ENCODE results near the gene CELA2B.
"Not testable (repeated sequence)": the region's sequence is repeated elsewhere in the genome, so short reads cannot be mapped to it uniquely, and the experiment has no call there.

The CELA2B gene

DNA sequence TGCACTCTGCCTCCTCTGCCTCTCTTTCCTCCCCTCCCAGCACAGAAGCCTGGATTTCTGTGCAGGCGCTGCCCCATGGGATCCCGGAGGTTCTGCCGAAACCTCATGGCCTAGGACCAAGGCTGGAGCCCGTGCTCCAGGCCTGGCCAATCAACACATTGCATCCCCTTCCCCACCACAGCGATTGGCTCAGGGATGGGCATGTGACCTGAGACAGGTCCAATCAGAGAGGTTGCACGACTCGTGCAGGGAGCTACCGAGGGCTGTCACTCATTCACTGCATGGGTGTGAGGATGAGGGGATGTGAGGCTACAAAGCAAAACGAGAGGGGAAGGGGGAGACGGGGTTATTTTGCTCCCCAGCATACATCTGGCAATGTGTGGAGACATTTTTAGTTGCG is 3.3 kb upstream of the CELA2B start:
- Histone ChIP-seq H3K4me1 (ENCODE audit: control insufficient read depth, insufficient read depth, low read length) (no peaks in the 10 kb centered on the region), H3K36me3 (ENCODE audit: insufficient read depth, low read length) (no peaks in the 10 kb centered on the region), H3K27me3 (ENCODE audit: control insufficient read depth, insufficient read depth, low read length) (peaks cover 6% of the 10 kb centered on the region), H3K4me2 (ENCODE audit: low read length) (no peak overlapping the region), H3K4me3 (ENCODE audit: low read length) (no peak overlapping the region), H3K9ac (ENCODE audit: low read depth, low read length) (no peak overlapping the region), H3K9me3 (replicated peaks; ENCODE audit: low read length) (no peaks in the 10 kb centered on the region)

DNA sequence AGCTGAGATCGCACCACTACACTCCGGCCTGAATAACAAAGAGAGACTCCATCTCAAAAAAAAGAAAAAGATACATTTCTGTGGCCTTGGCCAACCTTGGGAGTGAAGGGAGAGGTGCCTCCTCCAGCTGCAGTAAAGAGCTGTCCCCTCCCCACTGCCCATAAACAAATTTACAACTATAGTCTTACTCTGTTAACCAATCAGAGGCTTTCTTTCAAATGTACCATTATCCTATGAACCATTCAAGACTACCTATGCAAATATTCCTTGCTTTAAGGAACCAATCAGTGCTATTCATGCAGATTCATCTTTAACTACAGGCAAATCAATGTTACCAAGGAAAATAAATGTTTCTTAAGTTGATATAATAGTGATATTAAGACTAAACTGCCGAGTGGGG is 1.0 kb downstream of the CELA2B start:
- H3K4me1 ChIP-seq (ENCODE audit: control insufficient read depth, insufficient read depth, low read length), result no peaks in the 10 kb centered on the region
- no peak overlapping the region for H3K4me2 ChIP-seq (ENCODE audit: low read length)
- no peak overlapping the region for H3K4me3 ChIP-seq (ENCODE audit: low read length)
- no peak overlapping the region for H3K9ac ChIP-seq (ENCODE audit: low read depth, low read length)
- H3K9me3 ChIP-seq (replicated peaks; ENCODE audit: low read length), result no peaks in the 10 kb centered on the region
- H3K27me3 ChIP-seq (ENCODE audit: control insufficient read depth, insufficient read depth, low read length), result no peaks in the 10 kb centered on the region
- H3K36me3 ChIP-seq (ENCODE audit: insufficient read depth, low read length), result no peaks in the 10 kb centered on the region

DNA sequence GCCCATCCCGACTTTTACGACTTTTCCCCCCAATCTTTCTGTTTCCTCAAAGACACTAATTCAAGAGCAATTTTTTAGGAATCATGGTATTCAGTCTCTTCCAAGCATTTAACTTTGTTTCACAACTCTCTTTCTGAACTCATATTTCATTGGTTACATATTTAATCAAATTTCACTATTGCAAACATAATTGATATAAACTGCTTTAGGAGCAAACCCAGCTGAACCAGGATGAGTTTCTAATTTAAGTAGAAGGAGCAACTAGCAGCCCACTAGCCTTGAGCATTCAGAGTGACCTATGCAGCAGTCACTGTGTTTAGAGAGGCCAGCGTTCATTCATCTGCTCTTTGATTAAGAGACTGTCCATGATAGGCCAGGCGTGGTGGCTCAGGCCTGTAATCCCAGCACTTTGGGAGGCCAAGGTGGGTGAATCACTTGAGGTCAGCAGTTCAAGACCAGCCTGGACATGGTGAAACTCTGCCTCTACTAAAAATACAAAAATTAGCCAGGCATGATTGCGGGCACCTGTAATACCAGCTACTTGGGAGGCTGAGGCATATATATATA is 1.8 kb downstream of the CELA2B start:
- Histone ChIP-seq H3K27me3 (ENCODE audit: control insufficient read depth, insufficient read depth, low read length) (no peaks in the 10 kb centered on the region), H3K4me3 (ENCODE audit: low read length) (no peak overlapping the region), H3K9ac (ENCODE audit: low read depth, low read length) (no peak overlapping the region), H3K36me3 (ENCODE audit: insufficient read depth, low read length) (no peaks in the 10 kb centered on the region), H3K4me2 (ENCODE audit: low read length) (no peak overlapping the region), H3K4me1 (ENCODE audit: control insufficient read depth, insufficient read depth, low read length) (no peaks in the 10 kb centered on the region), H3K9me3 (replicated peaks; ENCODE audit: low read length) (no peaks in the 10 kb centered on the region)

DNA sequence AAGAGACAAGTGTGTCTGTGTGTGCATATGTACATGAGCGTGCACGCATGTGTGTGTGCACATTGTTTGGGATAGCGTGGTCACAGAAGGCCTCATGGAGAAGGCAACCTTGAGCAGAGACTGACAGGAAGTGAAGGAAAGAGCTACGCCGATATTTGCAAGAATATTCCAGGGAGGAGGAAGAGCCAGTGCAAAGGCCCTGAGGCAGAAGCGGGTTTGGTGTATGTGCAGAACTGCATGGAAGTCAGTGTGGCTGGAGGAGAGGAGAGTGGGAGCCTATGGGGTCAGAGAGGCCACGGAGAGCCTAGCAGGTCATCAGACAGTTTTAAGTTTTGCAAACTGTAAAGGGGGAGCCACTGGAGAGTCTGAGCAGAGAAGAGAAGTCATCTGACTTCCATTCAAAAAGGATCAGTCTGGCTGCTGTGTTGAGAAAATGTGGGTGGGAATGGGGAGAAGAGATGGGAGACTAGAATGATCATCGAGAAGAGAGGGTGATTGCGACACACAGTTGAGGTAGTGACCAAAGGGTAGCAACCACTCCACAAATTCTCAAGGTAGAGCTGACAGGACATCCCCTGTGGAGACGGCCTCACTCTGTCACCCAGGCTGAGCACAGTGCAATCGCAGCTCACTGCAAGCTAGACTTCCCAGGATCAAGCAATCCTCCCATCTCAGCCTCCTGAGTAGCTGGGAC is 3.9 kb downstream of the CELA2B start:
- H3K4me2 ChIP-seq (ENCODE audit: low read length), result no peak overlapping the region
- no peaks in the 10 kb centered on the region for H3K9me3 ChIP-seq (replicated peaks; ENCODE audit: low read length)

DNA sequence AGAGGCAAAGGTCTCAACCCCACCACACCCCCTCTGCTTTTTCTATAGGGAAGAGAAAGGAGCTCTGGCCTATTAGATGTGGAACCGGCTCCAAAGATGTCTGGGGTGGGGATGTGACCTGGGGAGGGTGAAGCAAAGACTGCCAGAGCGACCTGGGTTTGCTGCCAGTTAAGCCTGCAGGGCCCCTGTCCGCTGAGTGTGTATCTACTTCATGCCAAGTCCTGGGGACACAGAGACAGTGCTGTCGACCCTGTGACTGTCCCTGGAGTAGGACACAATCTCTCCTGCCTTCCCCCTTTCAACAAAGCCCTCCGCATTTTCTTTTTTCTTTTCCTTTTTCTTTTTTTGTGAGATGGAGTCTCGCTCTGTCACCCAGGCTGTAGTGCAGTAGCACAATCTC is 6.6 kb downstream of the CELA2B start:
- not testable (repeated sequence) for H3K4me3 ChIP-seq (ENCODE audit: low read length); H3K9ac ChIP-seq (ENCODE audit: low read depth, low read length); H3K36me3 ChIP-seq (ENCODE audit: insufficient read depth, low read length)

More for the DNA sequence above, 3.9 kb downstream of the CELA2B start:
- Histone ChIP-seq H3K4me3 (ENCODE audit: low read length) (no peak overlapping the region), H3K36me3 (ENCODE audit: insufficient read depth, low read length) (no peaks in the 10 kb centered on the region), H3K27me3 (ENCODE audit: control insufficient read depth, insufficient read depth, low read length) (no peaks in the 10 kb centered on the region), H3K9ac (ENCODE audit: low read depth, low read length) (no peak overlapping the region), H3K4me1 (ENCODE audit: control insufficient read depth, insufficient read depth, low read length) (no peaks in the 10 kb centered on the region)

DNA sequence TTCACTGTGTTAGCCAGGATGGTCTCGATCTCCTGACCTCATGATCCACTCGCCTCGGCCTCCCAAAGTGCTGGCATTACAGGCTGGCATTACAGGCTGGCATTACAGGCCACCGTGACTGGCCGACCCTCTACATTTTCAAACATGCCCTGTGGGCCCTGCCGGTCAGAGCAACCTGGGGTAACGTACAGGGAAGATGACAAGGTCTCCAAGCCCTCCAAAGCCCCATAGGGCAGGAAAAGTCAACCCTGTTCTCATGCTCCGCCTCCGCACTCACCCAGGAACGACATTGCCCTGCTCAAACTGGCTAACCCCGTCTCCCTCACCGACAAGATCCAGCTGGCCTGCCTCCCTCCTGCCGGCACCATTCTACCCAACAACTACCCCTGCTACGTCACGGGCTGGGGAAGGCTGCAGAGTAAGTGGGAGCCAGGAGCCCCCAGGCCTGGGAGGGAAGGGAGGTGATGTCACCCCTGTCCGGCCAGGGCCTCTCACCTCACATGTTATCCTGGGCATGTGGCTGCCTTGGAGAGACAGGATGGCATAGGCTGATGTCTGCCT is 7.2 kb downstream of the CELA2B start:
- not testable (repeated sequence) for H3K9me3 ChIP-seq (replicated peaks; ENCODE audit: low read length); H3K36me3 ChIP-seq (ENCODE audit: insufficient read depth, low read length); H3K4me3 ChIP-seq (ENCODE audit: low read length); H3K4me2 ChIP-seq (ENCODE audit: low read length); H3K9ac ChIP-seq (ENCODE audit: low read depth, low read length); H3K27me3 ChIP-seq (ENCODE audit: control insufficient read depth, insufficient read depth, low read length); H3K4me1 ChIP-seq (ENCODE audit: control insufficient read depth, insufficient read depth, low read length)

More for the DNA sequence above, 6.6 kb downstream of the CELA2B start:
- not testable (repeated sequence) for H3K9me3 ChIP-seq (replicated peaks; ENCODE audit: low read length); H3K27me3 ChIP-seq (ENCODE audit: control insufficient read depth, insufficient read depth, low read length); H3K4me2 ChIP-seq (ENCODE audit: low read length); H3K4me1 ChIP-seq (ENCODE audit: control insufficient read depth, insufficient read depth, low read length)

DNA sequence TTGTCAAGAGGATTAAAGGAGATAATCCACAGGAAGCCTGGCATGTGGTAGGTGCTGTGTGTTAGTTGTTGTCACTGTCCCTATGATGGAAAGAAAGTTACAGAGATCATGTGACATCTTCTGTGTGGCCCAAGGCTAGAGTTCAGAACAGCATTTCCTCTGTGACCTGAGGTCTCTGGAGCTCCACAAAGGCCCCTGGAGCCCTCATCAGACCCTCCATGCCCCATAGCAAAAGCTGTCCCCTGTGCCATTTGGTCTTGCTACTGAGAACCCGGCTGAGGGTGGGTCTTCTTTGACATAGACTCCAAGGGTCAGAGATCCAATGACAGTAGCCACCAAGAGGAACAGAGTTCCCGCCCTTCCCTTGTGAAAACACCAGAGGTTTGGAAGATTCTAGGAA is 8.1 kb downstream of the CELA2B start:
- H3K4me1 ChIP-seq (ENCODE audit: control insufficient read depth, insufficient read depth, low read length), result no peaks in the 10 kb centered on the region
- no peaks in the 10 kb centered on the region for H3K36me3 ChIP-seq (ENCODE audit: insufficient read depth, low read length)
- no peaks in the 10 kb centered on the region for H3K9me3 ChIP-seq (replicated peaks; ENCODE audit: low read length)
- H3K4me3 ChIP-seq (ENCODE audit: low read length), result no peak overlapping the region
- H3K9ac ChIP-seq (ENCODE audit: low read depth, low read length), result no peak overlapping the region
- H3K27me3 ChIP-seq (ENCODE audit: control insufficient read depth, insufficient read depth, low read length), result no peaks in the 10 kb centered on the region
- H3K4me2 ChIP-seq (ENCODE audit: low read length), result no peak overlapping the region

DNA sequence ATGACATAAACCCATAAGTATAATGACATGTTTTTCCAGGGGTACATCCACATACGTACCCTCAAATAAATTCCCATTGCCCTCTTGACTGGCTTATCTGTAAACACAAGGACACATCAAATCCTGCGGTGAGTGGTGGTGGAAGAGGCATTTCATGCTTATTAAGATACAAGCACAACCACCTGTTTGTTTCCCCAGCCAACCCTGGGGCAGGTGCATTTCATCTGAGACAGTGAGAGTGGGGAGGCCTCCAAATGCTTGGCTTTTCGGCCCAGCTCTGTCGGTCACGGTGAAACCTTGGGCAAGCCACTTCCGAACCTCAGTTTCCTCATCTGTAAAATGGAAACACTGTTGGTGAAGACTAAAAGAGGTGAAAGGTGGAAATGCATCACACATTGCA is 8.5 kb downstream of the CELA2B start:
- H3K4me1 ChIP-seq (ENCODE audit: control insufficient read depth, insufficient read depth, low read length); H3K9ac ChIP-seq (ENCODE audit: low read depth, low read length); H3K9me3 ChIP-seq (replicated peaks; ENCODE audit: low read length); H3K4me3 ChIP-seq (ENCODE audit: low read length); H3K4me2 ChIP-seq (ENCODE audit: low read length); H3K36me3 ChIP-seq (ENCODE audit: insufficient read depth, low read length); H3K27me3 ChIP-seq (ENCODE audit: control insufficient read depth, insufficient read depth, low read length): not testable (repeated sequence)

DNA sequence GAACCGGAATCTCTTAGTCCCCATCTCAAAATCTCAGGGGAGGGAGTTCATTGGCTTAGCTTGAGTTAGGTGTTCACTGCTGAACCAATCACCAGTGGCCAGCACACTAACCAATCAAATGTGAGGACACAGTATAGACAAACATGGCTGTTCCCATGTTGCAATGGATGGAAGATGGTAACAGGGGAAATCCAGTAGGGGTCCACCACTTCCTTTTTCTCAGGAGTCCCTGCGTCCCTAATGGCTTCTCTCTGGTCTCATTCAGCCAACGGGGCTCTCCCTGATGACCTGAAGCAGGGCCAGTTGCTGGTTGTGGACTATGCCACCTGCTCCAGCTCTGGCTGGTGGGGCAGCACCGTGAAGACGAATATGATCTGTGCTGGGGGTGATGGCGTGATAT is 9.7 kb downstream of the CELA2B start:
- Histone ChIP-seq H3K4me2 (ENCODE audit: low read length) (no peak overlapping the region), H3K4me1 (ENCODE audit: control insufficient read depth, insufficient read depth, low read length) (no peaks in the 10 kb centered on the region), H3K4me3 (ENCODE audit: low read length) (no peak overlapping the region), H3K27me3 (ENCODE audit: control insufficient read depth, insufficient read depth, low read length) (no peaks in the 10 kb centered on the region), H3K9ac (ENCODE audit: low read depth, low read length) (no peak overlapping the region), H3K36me3 (ENCODE audit: insufficient read depth, low read length) (no peaks in the 10 kb centered on the region), H3K9me3 (replicated peaks; ENCODE audit: low read length) (no peaks in the 10 kb centered on the region)

DNA sequence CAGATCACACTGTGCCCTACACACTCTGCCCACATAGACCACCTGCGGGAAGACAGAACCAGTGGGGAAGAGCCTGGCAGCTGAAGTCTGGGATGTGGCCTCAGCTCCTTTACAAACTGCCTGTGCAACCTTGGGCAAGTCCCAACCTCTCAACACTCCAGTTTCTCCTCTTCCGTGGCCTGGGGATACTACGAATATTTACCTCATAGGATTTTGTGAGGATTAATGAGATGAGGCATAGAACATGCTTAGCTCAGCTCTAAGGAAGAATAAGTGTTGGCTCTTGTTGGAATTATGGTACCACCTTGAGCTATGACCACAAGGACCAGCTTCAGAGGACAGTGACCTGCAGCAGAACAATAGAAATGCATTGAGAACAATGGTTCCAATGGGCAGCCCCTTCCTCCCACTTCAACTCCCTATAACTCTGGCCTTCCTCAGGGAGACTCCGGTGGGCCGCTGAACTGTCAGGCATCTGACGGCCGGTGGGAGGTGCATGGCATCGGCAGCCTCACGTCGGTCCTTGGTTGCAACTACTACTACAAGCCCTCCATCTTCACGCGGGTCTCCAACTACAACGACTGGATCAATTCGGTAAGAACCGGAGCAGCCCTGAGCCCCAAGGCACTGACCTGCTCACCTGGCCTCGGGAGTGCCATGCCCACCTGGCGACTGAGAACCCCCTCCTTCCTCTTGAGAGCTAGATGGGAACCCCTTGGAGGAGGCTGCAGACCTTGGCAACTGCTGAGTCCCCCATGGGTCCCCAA is 11.1 kb downstream of the CELA2B start:
- not testable (repeated sequence) for H3K27me3 ChIP-seq (ENCODE audit: control insufficient read depth, insufficient read depth, low read length); H3K4me3 ChIP-seq (ENCODE audit: low read length); H3K9me3 ChIP-seq (replicated peaks; ENCODE audit: low read length); H3K4me1 ChIP-seq (ENCODE audit: control insufficient read depth, insufficient read depth, low read length); H3K9ac ChIP-seq (ENCODE audit: low read depth, low read length); H3K36me3 ChIP-seq (ENCODE audit: insufficient read depth, low read length); H3K4me2 ChIP-seq (ENCODE audit: low read length)

DNA sequence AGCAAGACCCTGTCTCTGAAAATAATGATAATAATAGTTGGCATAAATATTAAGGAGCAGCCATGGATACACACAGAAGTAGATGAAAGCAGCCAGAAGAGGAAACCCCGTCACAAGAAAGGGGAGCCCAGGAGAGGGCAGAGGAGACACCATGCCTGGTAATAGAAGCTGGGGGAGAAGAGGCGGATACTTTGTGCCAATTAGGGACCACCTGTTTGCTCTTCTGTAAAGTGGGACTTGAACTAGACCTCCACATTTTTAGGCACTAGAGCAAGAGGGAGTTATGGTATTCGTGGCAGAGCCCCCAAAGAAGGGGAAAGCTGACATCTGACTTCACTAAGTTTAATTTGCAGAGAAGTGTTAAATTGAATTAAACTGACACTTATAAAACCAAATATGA is 12.5 kb downstream of the CELA2B start:
- Histone ChIP-seq H3K4me2 (ENCODE audit: low read length) (no peak overlapping the region), H3K9ac (ENCODE audit: low read depth, low read length) (no peak overlapping the region), H3K4me3 (ENCODE audit: low read length) (no peak overlapping the region), H3K9me3 (replicated peaks; ENCODE audit: low read length) (no peaks in the 10 kb centered on the region), H3K27me3 (ENCODE audit: control insufficient read depth, insufficient read depth, low read length) (no peaks in the 10 kb centered on the region), H3K36me3 (ENCODE audit: insufficient read depth, low read length) (no peaks in the 10 kb centered on the region), H3K4me1 (ENCODE audit: control insufficient read depth, insufficient read depth, low read length) (no peaks in the 10 kb centered on the region)

Data from skeletal muscle satellite cell (primary cell).